Panc1 (cell line): ENCODE measurements around the gene SZT2. TPM values are rescaled to one million over a fixed set of nuclear protein-coding genes. Genes with fewer than 3 reads are reported as not detected.
"Not testable (repeated sequence)": the region's sequence is repeated elsewhere in the genome, so short reads cannot be mapped to it uniquely, and the experiment has no call there.

ENCODE experiments used
- ATAC-seq: fragments of 200-7000 bp; cut with Tn5 transposase; 2 replicates; pipeline ENCODE4 v1.9.1; 2020; ENCODE audit warnings: mild to moderate bottlenecking, moderate library complexity
- BruUV-seq: library from RNA; stranded (reverse); fragments of 400-500 nt; replicated peaks from 2 replicates; lab custom pipeline; 2021; lab: Mats Ljungman, UMichigan
- CTCF ChIA-PET: fragments of 300-600 bp; sonication (Branson Sonifier 250); formaldehyde crosslinking; loops from one replicate; lab custom pipeline; 2022; ENCODE audit warnings: antibody characterized with exemption; lab: Charles Lee
- POLR2A ChIA-PET: fragments of 300-600 bp; sonication (Branson Sonifier 250); formaldehyde crosslinking; loops from one replicate; lab custom pipeline; 2022; ENCODE audit warnings: antibody characterized with exemption; lab: Charles Lee
- DNase-seq: peaks from one replicate; pipeline ENCODE4 v3.0.0-alpha.2; 2010; ENCODE audit warnings: low read depth, low spot score
- H3K27ac ChIP-seq: 2 replicates; pipeline ENCODE4 v1.5.1; 2011; ENCODE audit warnings: mild to moderate bottlenecking, low read length, inconsistent platforms
- H3K27me3 ChIP-seq: fragments of 200-500 bp; sonication (Bioruptor generic); 2 replicates; pipeline ENCODE4 v1.6.0; 2014; ENCODE audit warnings: low read length, inconsistent platforms; ENCODE audit not compliant: control insufficient read depth, insufficient read depth
- H3K36me3 ChIP-seq: fragments of 200-500 bp; sonication (Bioruptor generic); 2 replicates; pipeline ENCODE4 v1.5.1; 2014; ENCODE audit warnings: inconsistent platforms, mild to moderate bottlenecking, low read length, moderate library complexity; ENCODE audit not compliant: control insufficient read depth, insufficient read depth
- H3K4me1 ChIP-seq: 2 replicates; pipeline ENCODE4 v1.5.1; 2011; ENCODE audit warnings: inconsistent platforms, mild to moderate bottlenecking, low read length, moderate library complexity; ENCODE audit not compliant: control insufficient read depth, insufficient read depth
- H3K4me3 ChIP-seq, 2 experiments: 2 replicates each; pipeline ENCODE4 v1.5.1; 2011 to 2012; ENCODE audit warnings: low read depth in 2 of 2, low read length in 2 of 2, mild to moderate bottlenecking in 2 of 2, inconsistent platforms in 1 of 2, moderate library complexity in 1 of 2
- H3K9me3 ChIP-seq: fragments of 200-500 bp; sonication (Bioruptor generic); 2 replicates; pipeline ENCODE4 v1.5.1; 2014; ENCODE audit warnings: low read depth, mild to moderate bottlenecking, inconsistent platforms, low read length, moderate library complexity; ENCODE audit not compliant: control insufficient read depth, insufficient read depth
- POLR2AphosphoS5 ChIP-seq: IDR thresholded peaks from 2 replicates; pipeline ENCODE4 v1.6.1; 2012; ENCODE audit warnings: mild to moderate bottlenecking, low read depth, low read length, moderate library complexity
- REST ChIP-seq, 2 experiments: IDR thresholded peaks; 2 replicates each; pipeline ENCODE4 v1.6.1; 2011 to 2012; ENCODE audit warnings: low read depth in 2 of 2, control low read depth in 1 of 2, low read length in 1 of 2, mild to moderate bottlenecking in 1 of 2, moderate library complexity in 1 of 2; ENCODE audit not compliant: insufficient read depth in 1 of 2
- SIN3A ChIP-seq: IDR thresholded peaks from 2 replicates; pipeline ENCODE4 v1.6.1; 2012; ENCODE audit warnings: low read depth, mild to moderate bottlenecking, low read length, moderate library complexity, borderline replicate concordance; ENCODE audit not compliant: insufficient read depth
- TCF7L2 ChIP-seq: IDR thresholded peaks from 2 replicates; pipeline ENCODE4 v1.6.1; 2011; ENCODE audit warnings: mild to moderate bottlenecking, low read depth, low read length, inconsistent platforms
- in situ Hi-C: cut with HindIII; loops from 2 replicates; pipeline ENCODE4 v1.10.0; 2016; ENCODE audit warnings: low sequenced_read_pairs, low pct_unique_long_range_greater_than_20kb
- intact Hi-C: fragments of 100-400 bp; cut with micrococcal nuclease; formaldehyde crosslinking; loops from one replicate; pipeline ENCODE4 v1.10.0; 2022; ENCODE audit not compliant: unreplicated experiment
- total RNA-seq: library from RNA; stranded (reverse); gene quantifications from one replicate; pipeline ENCODE4 v1.2.1, GENCODE V29; 2021; ENCODE audit not compliant: unreplicated experiment
- TF ChIP-seq, protein P1 (sequence below): fragments of 450-650 bp; IDR thresholded peaks from 2 replicates; pipeline ENCODE4 v1.5.1; 2017; ENCODE audit warnings: mild to moderate bottlenecking

SZT2 gene
- total RNA-seq, 1 experiment from 2014 or later = 40.2 TPM

DNA sequence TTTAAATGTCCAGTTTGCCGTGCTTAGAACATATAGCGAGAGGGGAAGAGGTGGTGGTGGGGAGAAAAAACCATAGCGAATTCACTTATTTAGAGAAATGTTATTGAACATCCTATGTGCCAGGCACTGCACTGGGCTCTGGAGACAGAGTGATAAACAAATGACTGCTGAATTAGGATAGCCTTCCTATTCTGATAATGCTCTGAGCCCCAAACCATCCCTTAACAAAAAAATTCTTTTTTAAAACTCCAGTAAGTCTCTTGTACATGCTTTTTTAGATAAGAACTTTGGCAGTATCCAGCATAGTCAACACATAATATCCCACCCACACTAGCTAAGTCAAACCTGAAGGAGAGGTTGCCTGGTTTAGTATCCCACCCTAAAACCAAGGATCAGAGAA, 8.5 kb downstream of the SZT2 start:
- ChIA-PET POLR2A (no interaction called here), CTCF (no interaction called here)
- Histone ChIP-seq H3K27ac (no peak overlapping the region), H3K27me3 (no peaks in the 10 kb centered on the region), H3K4me3 (no peak overlapping the region), H3K4me1 (no peaks in the 10 kb centered on the region), H3K36me3 (no peaks in the 10 kb centered on the region), H3K9me3 (no peaks in the 10 kb centered on the region)
- intact Hi-C loops = no loop called here
- no TSS peak for BruUV-seq
- TF ChIP-seq SIN3A (no peak), REST (IDR thresholded peaks at IDR 0.05; ENCODE audit: insufficient read depth in 1 of 2, low read depth in 2 of 2, low read length in 1 of 2) (no peak), POLR2AphosphoS5 (no peak), TCF7L2 (no peak)
- TF ChIP-seq, protein P1, sequence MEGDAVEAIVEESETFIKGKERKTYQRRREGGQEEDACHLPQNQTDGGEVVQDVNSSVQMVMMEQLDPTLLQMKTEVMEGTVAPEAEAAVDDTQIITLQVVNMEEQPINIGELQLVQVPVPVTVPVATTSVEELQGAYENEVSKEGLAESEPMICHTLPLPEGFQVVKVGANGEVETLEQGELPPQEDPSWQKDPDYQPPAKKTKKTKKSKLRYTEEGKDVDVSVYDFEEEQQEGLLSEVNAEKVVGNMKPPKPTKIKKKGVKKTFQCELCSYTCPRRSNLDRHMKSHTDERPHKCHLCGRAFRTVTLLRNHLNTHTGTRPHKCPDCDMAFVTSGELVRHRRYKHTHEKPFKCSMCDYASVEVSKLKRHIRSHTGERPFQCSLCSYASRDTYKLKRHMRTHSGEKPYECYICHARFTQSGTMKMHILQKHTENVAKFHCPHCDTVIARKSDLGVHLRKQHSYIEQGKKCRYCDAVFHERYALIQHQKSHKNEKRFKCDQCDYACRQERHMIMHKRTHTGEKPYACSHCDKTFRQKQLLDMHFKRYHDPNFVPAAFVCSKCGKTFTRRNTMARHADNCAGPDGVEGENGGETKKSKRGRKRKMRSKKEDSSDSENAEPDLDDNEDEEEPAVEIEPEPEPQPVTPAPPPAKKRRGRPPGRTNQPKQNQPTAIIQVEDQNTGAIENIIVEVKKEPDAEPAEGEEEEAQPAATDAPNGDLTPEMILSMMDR = no peak
- no peak for DNase-seq
- ATAC-seq = no peak
- in situ Hi-C loops = no loop called here

- H3K4me3 ChIP-seq, POLR2A ChIA-PET, BruUV-seq, DNase-seq, H3K4me1 ChIP-seq, intact Hi-C loops, H3K27ac ChIP-seq, CTCF ChIA-PET, ATAC-seq, H3K27me3 ChIP-seq, H3K9me3 ChIP-seq, in situ Hi-C loops, H3K36me3 ChIP-seq: not testable (repeated sequence)
Measured at GRCh38 chr1:43400441-43400840, 10.7 kb downstream of the SZT2 start.

- H3K27me3 ChIP-seq = no peaks in the 10 kb centered on the region
- POLR2A ChIA-PET = no interaction called here
- no peaks in the 10 kb centered on the region for H3K36me3 ChIP-seq
- DNase-seq (no peak), ATAC-seq (no peak)
- TF ChIP-seq REST (IDR thresholded peaks at IDR 0.05; ENCODE audit: insufficient read depth in 1 of 2, low read depth in 2 of 2, low read length in 1 of 2) (no peak), TCF7L2 (no peak), SIN3A (no peak), POLR2AphosphoS5 (no peak)
- TF ChIP-seq, protein P1 = no peak
- BruUV-seq = no TSS peak
- no peaks in the 10 kb centered on the region for H3K4me1 ChIP-seq
- no peak overlapping the region for H3K27ac ChIP-seq
- intact Hi-C loops (no loop called here), in situ Hi-C loops (no loop called here)
- H3K4me3 ChIP-seq = no peak overlapping the region
- no peaks in the 10 kb centered on the region for H3K9me3 ChIP-seq
- CTCF ChIA-PET = no interaction called here
Measured at GRCh38 chr1:43402089-43402865, 12.6 kb downstream of the SZT2 start.
